Peyer's patch (tissue), 4 donors: ENCODE results near the gene IRGC. TPM values are rescaled to one million over a fixed set of nuclear protein-coding genes. Genes with fewer than 3 reads are reported as not detected.

Experiments used
- DNase-seq, 3 donors: peaks; one replicate each; pipeline ENCODE4 v3.0.0-alpha.2; 2017 to 2019
- H3K27ac ChIP-seq, 4 donors: fragments of 200-600 bp; sonication (generic); one replicate each; pipeline ENCODE4 v1.5.1; 2016 to 2019
- H3K27me3 ChIP-seq, 2 donors: fragments of 200-600 bp; sonication (generic); one replicate each; pipeline ENCODE4 v1.5.1; 2019
- H3K36me3 ChIP-seq, 3 donors: fragments of 200-600 bp; sonication (generic); one replicate each; pipeline ENCODE4 v1.5.1; 2016 to 2019
- H3K4me1 ChIP-seq, 4 donors: fragments of 200-600 bp; sonication (generic); one replicate each; pipeline ENCODE4 v1.5.1; 2016 to 2019
- H3K4me3 ChIP-seq, 4 donors: fragments of 200-600 bp; sonication (generic); 1 replicate in 3 of 4; 2 replicates in 1 of 4; pipeline ENCODE4 v1.5.1; 2016 to 2019; ENCODE audit warnings: mild to moderate bottlenecking in 1 of 4
- H3K9me3 ChIP-seq, 4 donors: fragments of 200-600 bp; sonication (generic); one replicate each; pipeline ENCODE4 v1.5.1; 2016 to 2019; ENCODE audit warnings: mild to moderate bottlenecking in 1 of 4
- CTCF ChIP-seq, 6 experiments: fragments of 450-650 bp in 4 of 6; fragments of 200-600 bp in 2 of 6; sonication (generic) in 1 of 6; IDR thresholded peaks; one replicate each; pipeline ENCODE4 v1.5.1; 2017 to 2019; ENCODE audit warnings: antibody characterized with exemption in 6 of 6, mild to moderate bottlenecking in 3 of 6, moderate library complexity in 1 of 6
- POLR2A ChIP-seq, 2 donors: fragments of 450-650 bp; IDR thresholded peaks; one replicate each; pipeline ENCODE4 v1.5.1; 2017; ENCODE audit warnings: antibody characterized with exemption in 2 of 2, mild to moderate bottlenecking in 2 of 2, moderate library complexity in 2 of 2
- total RNA-seq, 4 donors: library from RNA; depleted of rRNA; stranded (reverse); fragments of >200 nt; gene quantifications; one replicate each; pipeline ENCODE4 v1.1.0, GENCODE V29; 2016

The IRGC gene
- total RNA-seq, 4 donors from 2014 or later, result not detected

DNA sequence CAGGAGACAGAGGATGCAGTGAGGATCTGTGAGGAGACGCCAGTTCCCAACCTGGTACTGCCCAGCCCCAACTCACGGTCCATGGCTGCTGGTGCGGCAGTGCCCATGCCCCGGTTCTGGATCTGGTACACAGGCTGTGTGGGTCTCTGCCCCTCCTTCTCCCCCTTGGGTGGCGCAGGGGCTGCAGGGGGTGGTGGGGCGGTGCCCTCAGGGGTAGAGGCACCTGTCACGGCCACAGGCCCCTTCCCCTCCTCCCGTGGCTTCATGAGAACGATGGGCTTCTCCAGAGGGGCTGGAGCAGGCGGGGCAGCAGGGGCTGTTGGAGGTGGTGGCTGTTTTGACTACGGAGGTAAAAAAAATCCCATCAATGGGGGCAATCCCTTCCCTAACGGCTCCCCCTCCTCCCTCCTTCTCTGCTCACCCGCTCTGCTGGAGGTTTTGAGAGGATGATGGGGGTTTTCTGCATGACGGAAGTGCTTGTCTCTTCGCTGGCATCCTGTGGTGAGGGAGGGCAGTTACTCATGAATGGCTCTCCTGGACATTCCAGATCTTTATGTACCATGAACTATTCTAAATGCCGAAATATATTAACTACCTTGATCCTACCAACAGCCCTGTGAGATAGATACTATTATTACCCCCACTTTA lies 31.8 kb downstream of the IRGC start:
- TF ChIP-seq CTCF (IDR thresholded peaks at IDR 0.05) (no peak), POLR2A (IDR thresholded peaks at IDR 0.05) (no peak)
- Histone ChIP-seq H3K9me3 (no peaks in the 10 kb centered on the region), H3K36me3 (peaks cover 0 to 58% (median 0%) of the 10 kb centered on the region in 3 donors), H3K4me3 (no peak overlapping the region), H3K4me1 (peaks cover 0 to 7% (median 6%) of the 10 kb centered on the region in 4 donors), H3K27me3 (no peaks in the 10 kb centered on the region), H3K27ac (peak overlapping the region in 1 of 4 donors; percentile 42)
- DNase-seq, result no peak

- H3K4me1 ChIP-seq, result peaks cover 2 to 12% (median 8%) of the 10 kb centered on the region in 4 donors
- no peak for DNase-seq
- H3K9me3 ChIP-seq, result no peaks in the 10 kb centered on the region
- H3K4me3 ChIP-seq, result no peak overlapping the region
- H3K36me3 ChIP-seq, result peaks cover 0 to 57% (median 0%) of the 10 kb centered on the region in 3 donors
- TF ChIP-seq CTCF (IDR thresholded peaks at IDR 0.05), result no peak
- no peak for TF ChIP-seq POLR2A (IDR thresholded peaks at IDR 0.05)
- H3K27ac ChIP-seq, result peak overlapping the region in 1 of 4 donors; percentile 42
- no peaks in the 10 kb centered on the region for H3K27me3 ChIP-seq
Measured at GRCh38 chr19:43748205-43748594, 32.3 kb downstream of the IRGC start.

- peaks cover 2 to 16% (median 10%) of the 10 kb centered on the region in 4 donors for H3K4me1 ChIP-seq
- H3K9me3 ChIP-seq, result no peaks in the 10 kb centered on the region
- peak overlapping the region in 1 of 4 donors; percentile 42 for H3K27ac ChIP-seq
- H3K4me3 ChIP-seq, result no peak overlapping the region
- TF ChIP-seq CTCF (IDR thresholded peaks at IDR 0.05) (no peak), POLR2A (IDR thresholded peaks at IDR 0.05) (no peak)
- peaks cover 0 to 57% (median 0%) of the 10 kb centered on the region in 3 donors for H3K36me3 ChIP-seq
- no peak for DNase-seq
- no peaks in the 10 kb centered on the region for H3K27me3 ChIP-seq
Measured at GRCh38 chr19:43748685-43749084, 32.8 kb downstream of the IRGC start.

DNA sequence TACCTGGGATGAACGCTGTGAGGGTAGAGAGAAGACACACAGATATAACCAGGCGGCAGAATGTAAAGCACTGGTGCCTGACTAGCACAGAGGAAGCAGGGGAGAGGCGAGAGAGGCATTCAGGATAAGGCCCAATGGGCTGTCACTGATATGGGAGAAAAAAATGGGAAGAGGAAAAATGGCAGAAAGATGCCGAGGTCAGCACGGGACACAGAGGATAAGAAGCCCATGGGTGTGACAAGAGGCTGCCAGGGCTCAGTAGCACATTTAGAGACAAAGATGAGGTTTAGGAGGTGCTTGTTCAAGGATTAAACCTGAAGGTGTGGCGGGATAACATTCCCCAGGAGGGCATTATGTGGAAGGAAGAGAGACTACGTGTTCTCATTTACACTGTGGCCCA lies 33.3 kb downstream of the IRGC start:
- H3K4me1 ChIP-seq, result peaks cover 2 to 20% (median 11%) of the 10 kb centered on the region in 4 donors
- TF ChIP-seq POLR2A (IDR thresholded peaks at IDR 0.05), result no peak
- no peak for TF ChIP-seq CTCF (IDR thresholded peaks at IDR 0.05)
- H3K4me3 ChIP-seq, result no peak overlapping the region
- H3K27ac ChIP-seq, result no peak overlapping the region
- peaks cover 0 to 56% (median 0%) of the 10 kb centered on the region in 3 donors for H3K36me3 ChIP-seq
- H3K9me3 ChIP-seq, result no peaks in the 10 kb centered on the region
- H3K27me3 ChIP-seq, result no peaks in the 10 kb centered on the region
- DNase-seq, result no peak

- Histone ChIP-seq H3K27ac (no peak overlapping the region), H3K9me3 (no peaks in the 10 kb centered on the region), H3K36me3 (peaks cover 0 to 49% (median 0%) of the 10 kb centered on the region in 3 donors), H3K27me3 (no peaks in the 10 kb centered on the region), H3K4me1 (peaks cover 2 to 17% (median 8%) of the 10 kb centered on the region in 4 donors), H3K4me3 (no peak overlapping the region)
- DNase-seq, result no peak
- TF ChIP-seq POLR2A (IDR thresholded peaks at IDR 0.05), result no peak
- TF ChIP-seq CTCF (IDR thresholded peaks at IDR 0.05), result no peak
Measured at GRCh38 chr19:43749898-43750297, 34.0 kb downstream of the IRGC start.
